Measurements from ENCODE around the gene ENTPD8.

ENTPD8 gene

DNA sequence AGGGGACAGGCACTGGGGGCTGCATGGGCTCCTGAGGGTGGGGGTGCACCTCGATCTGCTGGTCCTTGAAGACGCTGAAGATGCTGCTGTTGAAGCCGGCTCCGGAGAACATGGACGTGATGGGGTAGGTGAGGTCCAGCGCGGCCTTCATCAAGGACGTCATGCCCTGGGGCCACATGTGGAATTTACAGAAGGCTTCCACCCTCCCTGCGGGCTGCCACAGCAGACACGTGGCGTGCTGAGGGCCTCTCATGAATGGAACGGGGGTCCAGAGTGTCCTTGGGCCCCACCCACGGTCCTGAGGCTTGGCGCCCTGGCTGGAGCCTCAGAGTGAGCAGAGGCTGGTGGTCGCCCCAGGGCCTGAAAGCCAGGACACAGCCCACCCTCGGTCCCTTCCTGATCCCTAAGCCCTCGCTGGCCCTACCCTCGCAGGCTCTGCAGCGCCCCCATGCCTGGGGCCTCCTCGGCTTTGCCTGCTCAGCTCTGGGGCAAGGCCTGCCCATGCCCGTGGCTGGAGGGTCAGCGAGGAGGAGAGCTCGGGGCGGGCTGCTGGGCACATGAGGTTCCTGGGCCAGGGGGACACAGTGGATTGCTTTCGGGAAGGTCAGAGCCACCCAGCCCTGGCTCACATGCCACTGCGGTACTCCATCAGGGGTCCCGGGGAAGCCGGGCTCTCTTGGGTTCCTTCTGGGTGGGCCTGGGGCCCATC lies 23.3 kb upstream of the ENTPD8 start:
- Mint-ChIP-seq H3K27me3 (peaks cover 6% of the 10 kb centered on the region), H3K4me3 (no peak overlapping the region), H3K36me3 (ENCODE audit: low read depth) (no peaks in the 10 kb centered on the region), H3K9me3 (no peaks in the 10 kb centered on the region), H3K4me1 (ENCODE audit: low read depth) (peaks cover 20% of the 10 kb centered on the region), H3K27ac (no peak overlapping the region)

DNA sequence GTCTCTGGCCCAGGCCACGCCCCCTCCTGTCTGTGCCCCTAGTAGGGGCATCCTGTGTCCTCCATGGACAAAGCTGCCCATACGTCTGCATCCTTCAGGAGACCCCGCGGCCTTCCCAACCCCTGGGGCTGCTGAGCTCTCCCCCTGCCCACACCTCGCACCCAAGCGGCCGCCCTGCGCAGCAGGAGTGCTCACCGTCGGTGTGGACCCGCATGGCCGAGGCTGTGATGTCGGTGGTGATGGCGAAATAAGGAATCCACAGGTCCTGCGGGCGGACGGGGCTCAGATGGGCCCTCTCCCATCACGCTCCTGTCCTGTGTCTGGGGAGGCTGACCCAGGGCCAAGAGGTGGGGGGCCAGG lies 22.8 kb upstream of the ENTPD8 start:
- no peaks in the 10 kb centered on the region for H3K9me3 Mint-ChIP-seq
- H3K27me3 Mint-ChIP-seq, result peaks cover under 1% of the 10 kb centered on the region
- H3K4me1 Mint-ChIP-seq (ENCODE audit: low read depth), result peaks cover 22% of the 10 kb centered on the region
- no peak overlapping the region for H3K4me3 Mint-ChIP-seq
- no peaks in the 10 kb centered on the region for H3K36me3 Mint-ChIP-seq (ENCODE audit: low read depth)
- H3K27ac Mint-ChIP-seq, result no peak overlapping the region

DNA sequence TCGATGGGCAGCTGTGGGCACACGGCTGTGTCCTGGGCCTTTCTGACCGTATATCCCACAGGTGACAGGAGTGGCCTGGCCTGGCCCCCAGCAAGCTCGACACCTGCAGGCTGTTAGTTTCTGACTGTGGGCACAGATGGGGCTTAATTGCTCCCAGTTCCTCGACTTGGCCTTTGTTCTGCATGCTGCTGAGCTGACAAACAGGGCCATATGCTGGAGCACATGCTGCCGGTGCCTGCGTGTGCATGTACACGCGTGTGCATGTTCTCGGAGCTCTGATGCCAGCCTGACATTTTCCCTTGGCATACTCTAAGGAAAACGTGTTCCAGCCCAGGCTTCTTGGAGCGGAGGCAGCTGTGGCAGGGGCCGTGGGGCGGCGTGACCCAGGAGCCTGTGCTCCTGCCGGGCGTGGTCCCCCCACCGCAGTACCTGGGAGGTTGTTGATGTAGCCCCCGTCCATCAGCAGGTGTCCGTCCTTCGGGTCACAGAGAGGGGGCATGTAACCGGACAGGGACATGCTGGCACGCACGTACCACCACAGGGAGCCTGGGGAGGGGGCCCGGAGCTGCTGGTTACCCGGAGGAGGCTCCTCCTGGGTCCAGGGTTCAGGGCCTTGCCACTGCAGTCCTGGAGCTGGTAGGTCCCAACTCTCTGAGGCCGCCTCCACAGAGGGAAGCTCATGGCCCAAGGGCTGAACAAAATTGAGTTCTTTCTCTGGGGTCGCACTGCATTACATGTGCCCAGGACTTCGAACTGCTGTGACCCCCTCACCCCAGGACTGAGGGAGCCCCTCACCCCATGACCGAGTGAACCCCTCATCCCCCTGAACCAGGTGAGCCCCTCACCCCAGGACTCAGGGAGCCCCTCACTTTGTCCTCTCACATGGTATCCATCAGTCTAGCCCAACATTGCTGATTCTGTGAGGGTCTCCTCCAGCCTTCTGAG lies 22.1 kb upstream of the ENTPD8 start:
- H3K4me1 Mint-ChIP-seq (ENCODE audit: low read depth), result peaks cover 22% of the 10 kb centered on the region
- H3K27me3 Mint-ChIP-seq, result no peaks in the 10 kb centered on the region
- peak overlapping the region; percentile 61 for H3K27ac Mint-ChIP-seq
- no peaks in the 10 kb centered on the region for H3K9me3 Mint-ChIP-seq
- H3K36me3 Mint-ChIP-seq (ENCODE audit: low read depth), result no peaks in the 10 kb centered on the region
- peak overlapping the region; percentile 60 for H3K4me3 Mint-ChIP-seq

DNA sequence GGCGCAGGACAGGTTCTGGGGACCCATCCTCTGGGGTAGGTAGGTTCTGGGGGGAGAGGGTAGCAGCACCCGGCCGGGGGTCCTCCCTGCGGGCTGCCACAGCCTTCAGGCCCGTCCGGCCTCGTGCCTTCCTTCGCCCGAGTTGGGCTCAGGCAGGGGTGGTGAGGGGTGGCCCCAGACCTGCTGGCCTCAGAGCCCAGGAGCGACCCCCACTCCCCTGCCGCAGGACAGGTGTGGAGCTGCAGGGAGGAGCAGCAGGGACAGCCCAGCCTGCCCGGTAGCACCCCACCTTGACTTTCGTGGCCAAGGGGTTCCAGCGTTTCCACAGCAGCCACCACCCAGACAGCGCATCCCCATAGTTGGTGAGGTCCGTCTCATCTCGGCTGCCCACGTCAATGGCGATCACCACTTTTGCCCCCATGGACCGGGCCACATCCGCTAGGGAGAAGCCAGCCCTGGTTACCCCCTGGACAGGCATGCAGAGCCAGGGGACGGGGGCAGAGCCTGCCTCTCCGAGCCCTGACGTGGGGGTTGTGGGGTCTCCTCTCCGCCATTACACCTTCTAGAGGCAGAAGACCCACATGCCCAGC lies 21.3 kb upstream of the ENTPD8 start:
- Mint-ChIP-seq H3K4me3 (peak overlapping the region; percentile 84), H3K36me3 (ENCODE audit: low read depth) (no peaks in the 10 kb centered on the region), H3K27ac (peak overlapping the region; percentile 61), H3K9me3 (no peaks in the 10 kb centered on the region), H3K4me1 (ENCODE audit: low read depth) (peaks cover 22% of the 10 kb centered on the region), H3K27me3 (no peaks in the 10 kb centered on the region)

DNA sequence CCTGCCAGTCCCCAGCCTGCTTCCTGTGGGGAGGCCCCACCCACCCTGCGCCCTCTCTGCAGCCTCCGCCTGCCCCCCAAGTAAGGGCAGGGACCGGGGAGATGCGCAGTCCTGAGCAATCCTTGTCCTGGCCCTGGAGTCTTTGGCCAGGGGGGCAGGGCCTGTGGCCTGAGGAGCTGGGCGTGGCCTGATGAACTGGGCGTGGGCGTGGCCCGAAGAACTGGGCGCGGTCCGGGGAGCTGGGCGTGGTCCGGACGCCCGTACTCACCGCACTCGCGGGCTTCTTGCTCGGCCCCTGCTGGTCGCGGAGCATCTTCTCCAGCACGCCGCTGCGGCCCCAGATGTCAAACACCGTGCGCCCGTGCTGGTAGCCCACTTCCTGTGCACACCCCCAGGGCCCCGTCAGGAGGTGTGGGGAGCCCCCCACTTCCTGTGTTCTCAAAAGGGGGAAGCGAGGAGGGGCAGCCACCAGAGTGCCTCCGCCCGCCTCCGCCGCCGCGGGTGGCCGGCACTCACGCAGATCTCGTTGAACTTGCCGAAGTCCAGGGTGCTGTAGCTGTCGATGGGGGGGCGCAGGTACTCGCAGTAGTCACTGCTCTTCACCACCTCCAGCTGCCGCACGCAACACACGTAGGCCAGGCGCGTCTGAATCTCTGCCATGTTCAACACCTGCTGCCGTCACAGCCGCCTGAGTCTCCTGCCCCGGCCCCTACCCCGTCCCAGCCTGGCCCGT lies 20.7 kb upstream of the ENTPD8 start:
- H3K9me3 Mint-ChIP-seq, result no peaks in the 10 kb centered on the region
- H3K27me3 Mint-ChIP-seq, result no peaks in the 10 kb centered on the region
- H3K27ac Mint-ChIP-seq, result peak overlapping the region; percentile 88
- H3K4me1 Mint-ChIP-seq (ENCODE audit: low read depth), result peaks cover 25% of the 10 kb centered on the region
- H3K36me3 Mint-ChIP-seq (ENCODE audit: low read depth), result no peaks in the 10 kb centered on the region
- peak overlapping the region; percentile 84 for H3K4me3 Mint-ChIP-seq

DNA sequence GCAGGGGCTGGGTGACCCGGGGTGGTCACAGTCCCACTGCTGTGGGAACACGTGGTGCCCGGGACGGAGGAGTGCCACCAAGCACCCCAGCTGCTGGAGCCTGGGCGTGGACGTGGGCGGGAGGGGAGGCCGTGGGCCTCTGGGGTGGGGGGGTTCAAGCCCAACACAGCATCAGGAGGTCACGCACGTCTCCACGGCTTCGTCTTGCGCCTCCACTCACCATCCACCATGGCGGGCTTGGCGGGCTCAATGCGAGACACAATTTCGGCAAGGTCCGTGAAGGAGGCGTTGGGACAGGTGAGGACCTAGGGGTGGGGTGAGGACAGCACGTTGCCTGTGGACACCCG lies 20.1 kb upstream of the ENTPD8 start:
- H3K27me3 Mint-ChIP-seq, result no peaks in the 10 kb centered on the region
- H3K9me3 Mint-ChIP-seq, result no peaks in the 10 kb centered on the region
- no peak overlapping the region for H3K27ac Mint-ChIP-seq
- peak overlapping the region; percentile 84 for H3K4me3 Mint-ChIP-seq
- H3K4me1 Mint-ChIP-seq (ENCODE audit: low read depth), result peaks cover 30% of the 10 kb centered on the region
- peaks cover 5% of the 10 kb centered on the region for H3K36me3 Mint-ChIP-seq (ENCODE audit: low read depth)

DNA sequence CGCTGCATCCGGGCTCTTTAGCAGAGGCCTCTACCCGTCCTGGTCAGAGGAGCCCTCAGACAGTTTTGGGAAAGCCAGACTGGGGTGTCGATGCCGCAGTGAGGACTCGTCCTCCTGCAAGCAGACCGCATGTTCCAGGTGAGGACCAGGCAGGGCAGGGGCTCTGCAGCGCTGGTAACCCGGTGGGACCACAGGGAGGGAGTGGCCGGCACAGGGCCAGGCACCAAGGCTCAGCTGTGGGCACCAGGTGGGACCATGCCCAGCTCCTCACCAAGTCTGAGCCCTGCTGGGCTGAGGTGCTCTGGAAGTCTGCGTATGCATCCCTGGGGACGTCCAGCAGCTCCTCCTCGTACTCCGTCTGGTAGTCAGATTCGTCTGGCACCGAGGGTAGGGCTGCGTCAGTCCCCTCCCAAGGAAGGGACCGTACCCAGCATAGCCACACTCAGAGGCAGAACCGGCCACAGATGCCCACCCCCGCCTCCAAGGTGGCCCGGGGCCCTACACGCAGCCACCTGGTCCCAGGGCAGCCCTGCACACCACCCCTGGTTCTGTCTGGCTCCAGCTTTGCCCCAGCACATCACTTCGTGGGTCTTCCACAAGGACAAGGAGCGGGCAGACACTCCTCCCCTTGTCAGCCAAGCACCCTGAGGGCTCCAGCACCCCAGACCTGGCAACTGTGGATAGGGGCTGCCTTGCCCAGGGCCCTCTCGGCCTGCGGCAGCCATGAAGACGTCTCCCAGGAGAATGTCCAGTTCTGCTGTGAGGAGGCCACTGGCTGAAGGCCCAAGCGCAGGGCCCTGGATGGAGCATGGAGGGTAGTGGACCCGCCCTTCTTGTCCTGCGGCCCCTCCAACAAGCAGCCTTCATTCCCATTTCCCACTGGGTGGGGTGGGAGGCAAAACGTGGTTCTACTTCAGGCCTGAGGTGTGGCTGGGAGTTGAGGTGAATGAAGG lies 19.5 kb upstream of the ENTPD8 start:
- no peaks in the 10 kb centered on the region for H3K27me3 Mint-ChIP-seq
- no peaks in the 10 kb centered on the region for H3K9me3 Mint-ChIP-seq
- peaks cover 7% of the 10 kb centered on the region for H3K36me3 Mint-ChIP-seq (ENCODE audit: low read depth)
- no peak overlapping the region for H3K27ac Mint-ChIP-seq
- peak overlapping the region; percentile 52 for H3K4me3 Mint-ChIP-seq
- peaks cover 35% of the 10 kb centered on the region for H3K4me1 Mint-ChIP-seq (ENCODE audit: low read depth)

DNA sequence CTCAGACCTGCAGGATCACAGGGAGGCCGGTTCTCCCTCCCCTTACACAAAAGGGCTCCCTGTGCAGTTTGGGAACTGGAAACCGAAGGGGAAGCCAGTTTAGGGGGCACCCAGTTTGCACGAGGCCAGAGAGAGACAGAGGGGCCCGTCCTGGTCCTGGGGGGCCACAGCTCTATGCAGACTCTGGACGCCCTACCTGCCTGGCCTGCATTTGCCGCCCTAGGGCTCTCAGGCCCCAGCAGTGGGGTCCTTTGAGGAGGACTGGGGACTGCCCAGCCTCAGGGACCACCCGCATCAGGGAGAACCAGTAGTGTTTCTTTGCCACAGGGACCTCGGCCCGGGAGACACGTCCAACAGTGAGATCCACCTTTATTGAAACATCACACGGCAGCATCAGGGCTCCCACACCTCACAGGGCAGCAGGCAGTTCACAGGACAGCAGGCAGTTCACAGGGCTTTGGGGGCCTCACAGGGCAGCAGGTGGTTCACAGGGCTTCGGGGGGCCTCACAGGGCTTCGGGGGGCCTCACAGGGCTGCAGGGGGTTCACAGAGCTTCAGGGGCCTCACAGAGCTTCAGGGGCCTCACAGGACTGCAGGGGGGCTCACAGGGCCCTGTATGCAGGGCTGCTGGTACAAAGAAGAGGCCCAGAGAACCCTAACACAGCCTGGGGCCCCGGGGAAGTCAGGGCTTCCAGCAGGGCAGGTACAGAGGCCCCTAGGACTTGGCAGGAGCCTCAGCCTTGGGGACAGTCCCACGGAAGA lies 18.6 kb upstream of the ENTPD8 start:
- Mint-ChIP-seq H3K36me3 (ENCODE audit: low read depth) (peaks cover 7% of the 10 kb centered on the region), H3K4me1 (ENCODE audit: low read depth) (peaks cover 38% of the 10 kb centered on the region), H3K27me3 (no peaks in the 10 kb centered on the region), H3K4me3 (peak overlapping the region; percentile 52), H3K27ac (peak overlapping the region; percentile 81), H3K9me3 (no peaks in the 10 kb centered on the region)

DNA sequence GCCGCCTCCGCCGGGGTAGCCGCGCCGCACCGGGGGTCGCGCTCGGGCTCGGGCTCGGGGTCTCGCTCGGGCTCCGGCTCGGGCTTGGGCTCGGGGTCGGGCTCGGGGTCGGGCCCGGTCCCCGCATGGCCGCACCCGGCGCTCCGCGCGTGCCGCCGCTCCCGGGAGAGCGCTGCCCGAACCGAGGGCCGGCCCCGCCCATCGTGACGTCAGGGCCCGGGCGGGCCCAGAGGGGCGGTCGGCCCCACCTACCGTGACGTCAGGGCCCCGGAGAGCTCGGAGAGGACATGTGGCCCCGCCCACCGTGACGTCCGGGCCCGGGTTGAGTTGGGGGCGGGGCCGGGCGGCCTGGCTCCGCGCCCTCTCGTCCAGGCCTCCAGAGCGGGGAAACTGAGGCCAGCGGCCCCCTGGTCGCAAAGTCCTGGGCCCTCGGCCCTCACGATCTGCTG lies 18.0 kb upstream of the ENTPD8 start, which contains the start of gene NSMF:
Gene NSMF (minus strand): TSS at position 183 of the 449 bp plus-strand sequence. CDS start 232 bp downstream, outside the sequence.
- Mint-ChIP-seq H3K27ac (peak within 1 kb of the TSS; percentile 81), H3K4me3 (peak within 1 kb of the TSS; percentile 52), H3K4me1 (ENCODE audit: low read depth) (peaks cover 44% of the 10 kb centered on the region), H3K36me3 (ENCODE audit: low read depth) (peaks cover 10% of the 10 kb centered on the region), H3K27me3 (no peaks in the 10 kb centered on the region), H3K9me3 (no peaks in the 10 kb centered on the region)

DNA sequence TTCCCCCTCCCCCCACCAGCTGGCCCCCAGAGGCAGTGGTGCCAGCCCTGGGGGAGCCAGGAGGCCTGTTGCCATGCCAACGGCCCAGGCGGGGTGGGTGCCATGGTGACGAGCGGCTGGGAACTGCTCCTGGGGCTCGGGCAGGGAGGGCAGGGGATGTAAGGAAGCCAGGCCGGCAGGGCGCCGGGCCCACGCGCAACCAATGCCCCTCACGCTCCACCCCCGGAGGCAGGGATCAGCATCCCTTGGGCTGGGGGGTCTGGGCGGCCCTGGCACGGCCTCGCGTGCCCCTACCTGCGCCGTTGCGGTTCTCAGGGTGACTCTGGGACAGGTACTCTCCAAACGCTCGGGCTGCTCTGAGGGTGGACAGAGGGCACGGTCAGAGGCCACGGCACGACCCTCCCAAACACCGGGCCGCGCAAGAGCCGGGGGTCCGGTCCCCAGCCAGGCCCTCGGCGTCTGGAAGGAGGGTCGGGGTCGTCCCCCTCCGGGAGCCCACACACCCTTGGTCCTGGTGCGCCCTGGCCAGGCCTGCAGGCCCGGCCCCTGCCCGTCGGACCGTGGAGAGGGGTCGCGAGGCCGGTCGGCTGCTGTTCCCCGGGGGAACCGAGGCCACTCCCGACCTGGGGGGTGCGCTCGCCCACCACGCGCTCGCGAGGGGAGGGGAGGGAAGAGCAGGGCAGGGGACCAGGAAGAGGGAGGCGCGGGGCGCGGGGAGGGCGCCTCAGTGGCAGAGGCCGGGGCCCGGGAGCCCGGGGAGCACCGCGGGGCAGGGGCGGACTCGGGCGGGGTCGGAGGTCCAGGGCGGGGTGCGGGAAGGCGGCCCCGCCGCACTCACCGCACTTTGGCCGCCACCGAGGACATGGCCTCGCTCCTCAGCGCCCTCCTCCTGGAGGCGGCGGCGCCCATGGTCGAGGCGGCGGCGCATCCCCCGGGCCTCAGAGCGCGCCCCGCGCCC lies 17.3 kb upstream of the ENTPD8 start:
- H3K27me3 Mint-ChIP-seq, result no peaks in the 10 kb centered on the region
- H3K36me3 Mint-ChIP-seq (ENCODE audit: low read depth), result peaks cover 10% of the 10 kb centered on the region
- H3K4me1 Mint-ChIP-seq (ENCODE audit: low read depth), result peaks cover 47% of the 10 kb centered on the region
- H3K4me3 Mint-ChIP-seq, result peak overlapping the region; percentile 48
- no peak overlapping the region for H3K27ac Mint-ChIP-seq
- H3K9me3 Mint-ChIP-seq, result no peaks in the 10 kb centered on the region

DNA sequence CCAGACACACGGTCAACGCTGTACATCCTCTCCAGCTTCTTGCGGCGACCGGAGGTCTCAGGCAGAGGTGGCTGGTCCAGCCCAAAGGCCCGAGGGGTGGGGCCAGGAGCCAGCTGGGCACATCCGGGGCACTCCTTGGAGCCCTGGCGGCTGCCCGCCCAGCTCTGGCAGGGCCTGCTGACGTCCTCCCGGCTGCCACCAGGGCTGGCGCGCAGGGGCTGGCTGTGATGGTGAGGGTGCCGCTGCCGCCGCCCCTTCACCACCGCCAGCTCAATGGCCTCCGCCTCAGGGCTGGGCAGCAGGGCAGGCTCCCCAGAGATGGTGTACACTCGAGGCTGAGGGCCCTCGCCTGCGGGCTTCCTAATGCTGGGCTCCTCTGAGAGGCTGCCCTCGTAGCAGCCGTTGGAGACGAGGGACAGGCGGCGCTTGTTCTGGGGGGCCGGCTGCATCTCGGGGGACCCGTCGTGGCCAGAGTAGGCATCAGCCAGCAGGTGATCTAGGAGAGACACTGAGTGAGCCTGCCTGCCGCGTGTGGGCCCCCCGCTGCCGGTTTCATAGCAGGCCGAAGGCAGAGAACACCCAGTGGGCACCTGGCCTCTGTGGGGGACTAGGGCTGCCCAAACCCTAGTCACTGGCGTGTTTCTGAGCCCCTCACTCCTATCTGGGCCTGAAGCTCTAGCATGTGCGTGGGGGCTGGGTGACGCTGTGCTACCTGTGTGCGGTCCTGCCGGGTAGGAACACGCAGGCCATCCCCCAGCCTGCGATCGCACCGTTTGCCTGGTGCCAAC lies 16.4 kb upstream of the ENTPD8 start:
- peaks cover 10% of the 10 kb centered on the region for H3K36me3 Mint-ChIP-seq (ENCODE audit: low read depth)
- peak overlapping the region; percentile 47 for H3K4me3 Mint-ChIP-seq
- no peak overlapping the region for H3K27ac Mint-ChIP-seq
- H3K4me1 Mint-ChIP-seq (ENCODE audit: low read depth), result peaks cover 53% of the 10 kb centered on the region
- no peaks in the 10 kb centered on the region for H3K9me3 Mint-ChIP-seq
- H3K27me3 Mint-ChIP-seq, result no peaks in the 10 kb centered on the region
